ENCODE data around the gene MACROD1. TPM values are rescaled to one million over a fixed set of nuclear protein-coding genes. Genes with fewer than 3 reads are reported as not detected.

The MACROD1 gene, protein sequence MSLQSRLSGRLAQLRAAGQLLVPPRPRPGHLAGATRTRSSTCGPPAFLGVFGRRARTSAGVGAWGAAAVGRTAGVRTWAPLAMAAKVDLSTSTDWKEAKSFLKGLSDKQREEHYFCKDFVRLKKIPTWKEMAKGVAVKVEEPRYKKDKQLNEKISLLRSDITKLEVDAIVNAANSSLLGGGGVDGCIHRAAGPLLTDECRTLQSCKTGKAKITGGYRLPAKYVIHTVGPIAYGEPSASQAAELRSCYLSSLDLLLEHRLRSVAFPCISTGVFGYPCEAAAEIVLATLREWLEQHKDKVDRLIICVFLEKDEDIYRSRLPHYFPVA
- 39.0 to 44.0 TPM (median 39.4 TPM) in 3 replicates for total RNA-seq

DNA sequence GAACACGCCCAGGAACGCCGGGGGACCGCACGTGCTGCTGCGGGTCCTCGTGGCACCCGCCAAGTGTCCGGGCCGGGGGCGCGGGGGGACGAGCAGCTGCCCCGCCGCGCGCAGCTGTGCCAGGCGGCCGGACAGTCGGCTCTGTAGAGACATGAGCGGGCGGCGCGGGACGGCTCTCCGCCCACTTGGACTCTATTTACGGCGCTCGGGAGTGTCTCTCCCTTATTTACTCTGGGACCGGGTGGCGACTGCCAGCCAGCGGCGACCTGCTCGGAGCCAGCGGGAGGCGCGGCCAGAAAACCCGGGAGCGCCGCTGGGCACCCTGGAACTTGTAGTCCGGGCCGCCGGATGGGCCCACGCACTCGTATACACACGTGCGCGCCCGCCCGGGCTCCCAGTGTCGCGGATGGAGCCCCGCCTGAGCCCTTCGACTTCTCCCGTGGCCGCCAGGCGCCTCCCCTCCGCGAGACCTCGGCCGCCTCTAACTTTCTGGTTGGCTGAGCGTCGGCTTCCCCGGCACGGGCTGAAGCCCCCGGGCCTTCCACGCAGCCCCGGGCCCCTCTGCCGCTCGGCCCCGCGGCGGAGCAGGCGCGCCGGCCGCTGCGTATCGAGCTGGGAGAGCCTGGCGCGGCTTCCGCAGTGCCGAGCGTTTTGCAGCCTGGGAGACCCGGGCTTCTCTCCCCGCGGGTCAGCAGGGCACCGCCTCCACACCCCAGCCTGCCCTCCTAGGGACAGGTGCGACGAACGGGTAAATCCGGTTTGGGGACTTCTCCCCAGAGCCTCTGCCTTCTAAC lies at the start of gene MACROD1:
MACROD1 (minus strand) TSS at position 272 of the 794 bp plus-strand sequence; CDS start at position 153, 119 bp downstream.
- Mint-ChIP-seq H3K4me1 (peaks cover 10% of the 10 kb centered on the region), H3K27ac (peak within 1 kb of the TSS; percentile 90), H3K27me3 (ENCODE audit: low read depth) (no peaks in the 10 kb centered on the region), H3K36me3 (peaks cover 1% of the 10 kb centered on the region), H3K9me3 (no peaks in the 10 kb centered on the region), H3K4me3 (peak within 1 kb of the TSS; percentile 83)
- DNase-seq (ENCODE audit: low spot score in 2 of 2, unreplicated experiment in 2 of 2), result peak; percentile 64 to 81
- TF ChIP-seq, protein P1, sequence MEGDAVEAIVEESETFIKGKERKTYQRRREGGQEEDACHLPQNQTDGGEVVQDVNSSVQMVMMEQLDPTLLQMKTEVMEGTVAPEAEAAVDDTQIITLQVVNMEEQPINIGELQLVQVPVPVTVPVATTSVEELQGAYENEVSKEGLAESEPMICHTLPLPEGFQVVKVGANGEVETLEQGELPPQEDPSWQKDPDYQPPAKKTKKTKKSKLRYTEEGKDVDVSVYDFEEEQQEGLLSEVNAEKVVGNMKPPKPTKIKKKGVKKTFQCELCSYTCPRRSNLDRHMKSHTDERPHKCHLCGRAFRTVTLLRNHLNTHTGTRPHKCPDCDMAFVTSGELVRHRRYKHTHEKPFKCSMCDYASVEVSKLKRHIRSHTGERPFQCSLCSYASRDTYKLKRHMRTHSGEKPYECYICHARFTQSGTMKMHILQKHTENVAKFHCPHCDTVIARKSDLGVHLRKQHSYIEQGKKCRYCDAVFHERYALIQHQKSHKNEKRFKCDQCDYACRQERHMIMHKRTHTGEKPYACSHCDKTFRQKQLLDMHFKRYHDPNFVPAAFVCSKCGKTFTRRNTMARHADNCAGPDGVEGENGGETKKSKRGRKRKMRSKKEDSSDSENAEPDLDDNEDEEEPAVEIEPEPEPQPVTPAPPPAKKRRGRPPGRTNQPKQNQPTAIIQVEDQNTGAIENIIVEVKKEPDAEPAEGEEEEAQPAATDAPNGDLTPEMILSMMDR (IDR thresholded peaks at IDR 0.05; ENCODE audit: unreplicated experiment), result no peak

GRCh38 chr11:64211181-64211872 lies 45.4 kb upstream of the MACROD1 start:
- Mint-ChIP-seq H3K27ac (no peak overlapping the region), H3K27me3 (ENCODE audit: low read depth) (no peaks in the 10 kb centered on the region), H3K9me3 (peaks cover 3% of the 10 kb centered on the region), H3K4me1 (peaks cover 2% of the 10 kb centered on the region), H3K4me3 (no peak overlapping the region), H3K36me3 (peaks cover 4% of the 10 kb centered on the region)
- TF ChIP-seq, protein P1 (IDR thresholded peaks at IDR 0.05; ENCODE audit: unreplicated experiment), result no peak
- DNase-seq (ENCODE audit: low spot score in 2 of 2, unreplicated experiment in 2 of 2), result no peak

- H3K4me3 Mint-ChIP-seq, result no peak overlapping the region
- H3K27ac Mint-ChIP-seq, result no peak overlapping the region
- H3K9me3 Mint-ChIP-seq, result peaks cover 3% of the 10 kb centered on the region
- no peak for DNase-seq (ENCODE audit: low spot score in 2 of 2, unreplicated experiment in 2 of 2)
- peaks cover 2% of the 10 kb centered on the region for H3K4me1 Mint-ChIP-seq
- TF ChIP-seq, protein P1 (IDR thresholded peaks at IDR 0.05; ENCODE audit: unreplicated experiment), result no peak
- H3K27me3 Mint-ChIP-seq (ENCODE audit: low read depth), result no peaks in the 10 kb centered on the region
- H3K36me3 Mint-ChIP-seq, result peaks cover 4% of the 10 kb centered on the region
These were observed 44.5 kb upstream of the MACROD1 start for GRCh38 chr11:64210301-64211020.

DNA sequence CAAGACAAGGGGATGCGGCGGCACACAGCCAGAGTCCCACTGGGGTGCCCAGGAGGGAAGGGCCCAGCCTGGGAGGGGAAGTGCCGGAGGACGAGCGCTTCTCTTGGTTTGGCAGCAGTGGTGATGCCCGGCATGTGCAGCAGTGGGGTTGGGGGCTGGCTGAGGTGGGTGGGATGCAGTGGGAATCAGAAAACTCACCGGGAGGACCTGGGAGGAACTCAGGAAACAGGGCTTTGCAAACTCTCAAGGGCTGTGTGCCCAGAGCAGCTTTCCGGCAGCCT lies 43.6 kb upstream of the MACROD1 start:
- TF ChIP-seq, protein P1 (IDR thresholded peaks at IDR 0.05; ENCODE audit: unreplicated experiment), result no peak
- Mint-ChIP-seq H3K36me3 (peaks cover 2% of the 10 kb centered on the region), H3K4me3 (no peak overlapping the region), H3K4me1 (peaks cover 4% of the 10 kb centered on the region), H3K9me3 (no peaks in the 10 kb centered on the region), H3K27me3 (ENCODE audit: low read depth) (no peaks in the 10 kb centered on the region), H3K27ac (no peak overlapping the region)
- no peak for DNase-seq (ENCODE audit: low spot score in 2 of 2, unreplicated experiment in 2 of 2)

- Mint-ChIP-seq H3K36me3 (peaks cover 6% of the 10 kb centered on the region), H3K27ac (peak overlapping the region; percentile 47), H3K9me3 (no peaks in the 10 kb centered on the region), H3K4me3 (no peak overlapping the region), H3K4me1 (peaks cover 8% of the 10 kb centered on the region), H3K27me3 (ENCODE audit: low read depth) (no peaks in the 10 kb centered on the region)
- TF ChIP-seq, protein P1 (IDR thresholded peaks at IDR 0.05; ENCODE audit: unreplicated experiment), result no peak
- no peak for DNase-seq (ENCODE audit: low spot score in 2 of 2, unreplicated experiment in 2 of 2)
These were observed 43.1 kb upstream of the MACROD1 start for GRCh38 chr11:64208796-64209562.

Measured in mesothelial cell of epicardium (in vitro differentiated cells).